HepG2 (cell line): Measurements from ENCODE around the gene SPTBN4. TPM values are rescaled to one million over a fixed set of nuclear protein-coding genes. Genes with fewer than 3 reads are reported as not detected.

Source experiments
- CENPT ChIP-seq: sonication (generic); formaldehyde crosslinking; IDR thresholded peaks from 2 replicates; pipeline ENCODE4 v1.8.0; 2022; ENCODE audit warnings: low read depth, mild to moderate bottlenecking, moderate library complexity, missing genetic modification reagents
- ERF ChIP-seq: IDR thresholded peaks from 2 replicates; pipeline ENCODE4 v1.6.1; 2018; ENCODE audit warnings: missing biosample characterization, missing genetic modification reagents
- FOXA3 ChIP-seq: IDR thresholded peaks from 2 replicates; pipeline ENCODE4 v1.6.1; 2016; ENCODE audit warnings: missing genetic modification reagents, missing compliant biosample characterization
- FOXJ3 ChIP-seq: sonication (generic); formaldehyde crosslinking; IDR thresholded peaks from 2 replicates; pipeline ENCODE4 v1.4.0; 2020; ENCODE audit warnings: missing genetic modification reagents, mild to moderate bottlenecking, borderline replicate concordance
- GATAD2A ChIP-seq: IDR thresholded peaks from 2 replicates; pipeline ENCODE4 v1.6.1; 2016
- HNF4G ChIP-seq, 2 experiments: sonication (generic) in 1 of 2; formaldehyde crosslinking in 1 of 2; IDR thresholded peaks; 2 replicates each; pipeline versions ENCODE4 v1.4.0 to v1.6.1; 2011 to 2020; ENCODE audit warnings: borderline replicate concordance in 2 of 2, low read depth in 2 of 2, mild to moderate bottlenecking in 2 of 2, low read length in 1 of 2, missing genetic modification reagents in 1 of 2, moderate library complexity in 1 of 2
- KDM5B ChIP-seq: sonication (generic); formaldehyde crosslinking; IDR thresholded peaks from 2 replicates; pipeline ENCODE4 v1.4.0; 2020; ENCODE audit warnings: missing genetic modification reagents, mild to moderate bottlenecking, borderline replicate concordance
- MTA3 ChIP-seq: sonication (generic); formaldehyde crosslinking; IDR thresholded peaks from 2 replicates; pipeline ENCODE4 v1.4.0; 2020; ENCODE audit warnings: missing genetic modification reagents
- SMARCC2 ChIP-seq: fragments of 450-650 bp; IDR thresholded peaks from 2 replicates; pipeline ENCODE4 v1.6.1; 2017; ENCODE audit warnings: antibody characterized with exemption, mild to moderate bottlenecking
- ZC3H13 ChIP-seq: sonication (generic); formaldehyde crosslinking; IDR thresholded peaks from 2 replicates; pipeline ENCODE4 v1.8.1; 2023; ENCODE audit warnings: mild to moderate bottlenecking, missing genetic modification reagents, moderate library complexity
- ZNF230 ChIP-seq: sonication (generic); formaldehyde crosslinking; IDR thresholded peaks from 2 replicates; pipeline ENCODE4 v1.4.0; 2020; ENCODE audit warnings: mild to moderate bottlenecking, missing genetic modification reagents
- ZNF709 ChIP-seq: sonication (generic); formaldehyde crosslinking; IDR thresholded peaks from 2 replicates; pipeline ENCODE4 v1.5.0; 2020; ENCODE audit warnings: mild to moderate bottlenecking, missing genetic modification reagents
- polyA plus RNA-seq, 8 experiments: library from polyadenylated mRNA; depleted of rRNA in 3 of 8; stranded (reverse) in 7 of 8; unstranded in 1 of 8; fragments of >200 nt; fragmentation: Illumina TruSeq in 4 of 8; extraction: Trizol in 4 of 8; gene quantifications; 2 replicates each; pipeline versions ENCODE4 v1.2.1 to v1.2.3, GENCODE V29; 2011 to 2016; ENCODE audit warnings: low read depth in 4 of 8, missing spikeins in 1 of 8, mixed read lengths in 1 of 8; ENCODE audit not compliant: insufficient read depth in 1 of 8
- total RNA-seq, 5 experiments: library from RNA; depleted of rRNA; stranded (reverse); fragments of >200 nt; fragmentation: Illumina TruSeq; extraction: Trizol; gene quantifications; 2 replicates each; pipeline ENCODE4 v1.2.3, GENCODE V29; 2016; ENCODE audit warnings: low read depth in 1 of 5
- TF ChIP-seq, protein P1 (sequence below): IDR thresholded peaks from 2 replicates; pipeline ENCODE4 v1.4.0; 2020; ENCODE audit warnings: mild to moderate bottlenecking, missing genetic modification reagents
- TF ChIP-seq, protein P2 (sequence below): sonication (generic); formaldehyde crosslinking; IDR thresholded peaks from 2 replicates; pipeline ENCODE4 v1.4.0; 2020; ENCODE audit warnings: missing genetic modification reagents
- TF ChIP-seq, protein P3 (sequence below): sonication (generic); formaldehyde crosslinking; IDR thresholded peaks from 2 replicates; pipeline ENCODE4 v1.5.0; 2020; ENCODE audit warnings: missing genetic modification reagents, mild to moderate bottlenecking, borderline replicate concordance
- TF ChIP-seq, protein P4 (sequence below): sonication (generic); formaldehyde crosslinking; IDR thresholded peaks from 2 replicates; pipeline ENCODE4 v1.8.0; 2022; ENCODE audit warnings: missing genetic modification reagents, mild to moderate bottlenecking, borderline replicate concordance
- TF ChIP-seq, protein P5 (sequence below): sonication (generic); formaldehyde crosslinking; IDR thresholded peaks from 2 replicates; pipeline ENCODE4 v1.4.0; 2020; ENCODE audit warnings: missing genetic modification reagents

Gene SPTBN4
- total and polyA plus RNA-seq, 2 of the 13 experiments (the other 11 are each of a cell fraction or from before 2014, with no cell fraction given): 0.11 TPM

DNA sequence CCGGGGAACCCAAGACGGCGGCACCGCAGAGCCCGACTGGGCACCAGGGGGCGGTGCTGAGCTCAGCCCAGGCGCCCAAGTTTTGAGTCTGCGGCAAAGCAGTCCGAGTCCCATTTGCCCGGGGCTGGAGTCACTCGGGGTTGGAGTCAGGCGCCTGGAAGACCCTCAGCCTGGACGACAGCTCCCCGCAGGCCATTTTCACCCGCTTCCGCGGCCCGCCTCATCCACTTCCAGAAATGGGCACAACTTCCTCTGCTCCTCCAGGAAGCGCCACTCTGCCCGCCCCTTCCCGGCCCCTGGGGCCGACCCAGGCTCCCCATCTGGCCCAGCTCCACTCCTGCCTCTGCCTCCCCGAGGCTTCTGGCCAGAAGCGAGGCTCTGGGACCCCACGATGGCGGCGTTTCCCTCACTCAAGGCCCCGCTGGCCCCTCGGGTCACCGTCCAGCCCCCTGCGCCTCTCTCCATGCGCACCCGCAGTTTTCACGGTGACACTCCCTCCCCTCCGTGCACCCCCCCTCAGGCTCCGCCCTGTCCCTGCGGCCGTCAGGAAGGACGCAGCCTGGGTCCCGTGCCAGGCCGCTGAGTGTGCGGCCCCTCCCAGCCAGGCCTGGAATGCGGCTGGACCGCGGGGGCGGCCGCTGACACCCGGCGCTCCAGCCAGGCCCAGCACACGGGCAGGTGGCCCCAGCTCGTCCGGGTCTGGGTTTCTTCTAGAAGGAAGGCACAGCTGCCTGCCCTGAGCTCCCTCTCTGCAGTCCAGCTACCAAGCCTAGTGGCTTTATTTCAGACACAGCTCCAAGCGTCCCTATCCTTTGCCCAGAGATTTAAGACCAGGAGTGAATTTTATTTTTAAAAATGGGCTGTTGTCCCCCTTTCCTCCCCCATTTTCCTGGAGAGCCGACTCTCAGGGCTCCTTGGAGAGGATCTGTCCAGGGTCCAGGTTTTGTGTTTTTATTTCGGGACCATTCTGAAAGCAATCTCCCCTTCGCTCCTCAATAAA is 45.7 kb upstream of the SPTBN4 start (continued):
- TF ChIP-seq KDM5B (CRISPR knock-in tag) (peak; percentile 87), CENPT (CRISPR knock-in tag) (0 out of 2 replicates have a peak, but pooled peaks have one; percentile 41), ERF (CRISPR knock-in tag) (peak; percentile 71; the same call in 1 of the 2 replicates), MTA3 (CRISPR knock-in tag) (no peak), GATAD2A (CRISPR knock-in tag) (0 out of 2 replicates have a peak, but pooled peaks have one; percentile 30), HNF4G (IDR thresholded peaks at IDR 0.05; ENCODE audit: borderline replicate concordance, low read depth, low read length) (0 out of 2 replicates have a peak, but pooled peaks have one; percentile 4), HNF4G (CRISPR knock-in tag; IDR thresholded peaks at IDR 0.05; ENCODE audit: borderline replicate concordance, low read depth) (peak; percentile 74; the same call in 1 of the 2 replicates), FOXJ3 (CRISPR knock-in tag) (no peak), SMARCC2 (no peak), ZC3H13 (CRISPR knock-in tag) (peak; percentile 97), ZNF230 (0 out of 2 replicates have a peak, but pooled peaks have one; percentile 22), FOXA3 (peak; percentile 25), ZNF709 (peak; percentile 91)
- TF ChIP-seq, protein P1, sequence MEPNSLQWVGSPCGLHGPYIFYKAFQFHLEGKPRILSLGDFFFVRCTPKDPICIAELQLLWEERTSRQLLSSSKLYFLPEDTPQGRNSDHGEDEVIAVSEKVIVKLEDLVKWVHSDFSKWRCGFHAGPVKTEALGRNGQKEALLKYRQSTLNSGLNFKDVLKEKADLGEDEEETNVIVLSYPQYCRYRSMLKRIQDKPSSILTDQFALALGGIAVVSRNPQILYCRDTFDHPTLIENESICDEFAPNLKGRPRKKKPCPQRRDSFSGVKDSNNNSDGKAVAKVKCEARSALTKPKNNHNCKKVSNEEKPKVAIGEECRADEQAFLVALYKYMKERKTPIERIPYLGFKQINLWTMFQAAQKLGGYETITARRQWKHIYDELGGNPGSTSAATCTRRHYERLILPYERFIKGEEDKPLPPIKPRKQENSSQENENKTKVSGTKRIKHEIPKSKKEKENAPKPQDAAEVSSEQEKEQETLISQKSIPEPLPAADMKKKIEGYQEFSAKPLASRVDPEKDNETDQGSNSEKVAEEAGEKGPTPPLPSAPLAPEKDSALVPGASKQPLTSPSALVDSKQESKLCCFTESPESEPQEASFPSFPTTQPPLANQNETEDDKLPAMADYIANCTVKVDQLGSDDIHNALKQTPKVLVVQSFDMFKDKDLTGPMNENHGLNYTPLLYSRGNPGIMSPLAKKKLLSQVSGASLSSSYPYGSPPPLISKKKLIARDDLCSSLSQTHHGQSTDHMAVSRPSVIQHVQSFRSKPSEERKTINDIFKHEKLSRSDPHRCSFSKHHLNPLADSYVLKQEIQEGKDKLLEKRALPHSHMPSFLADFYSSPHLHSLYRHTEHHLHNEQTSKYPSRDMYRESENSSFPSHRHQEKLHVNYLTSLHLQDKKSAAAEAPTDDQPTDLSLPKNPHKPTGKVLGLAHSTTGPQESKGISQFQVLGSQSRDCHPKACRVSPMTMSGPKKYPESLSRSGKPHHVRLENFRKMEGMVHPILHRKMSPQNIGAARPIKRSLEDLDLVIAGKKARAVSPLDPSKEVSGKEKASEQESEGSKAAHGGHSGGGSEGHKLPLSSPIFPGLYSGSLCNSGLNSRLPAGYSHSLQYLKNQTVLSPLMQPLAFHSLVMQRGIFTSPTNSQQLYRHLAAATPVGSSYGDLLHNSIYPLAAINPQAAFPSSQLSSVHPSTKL (CRISPR knock-in tag): peak; percentile 81
- TF ChIP-seq, protein P2, sequence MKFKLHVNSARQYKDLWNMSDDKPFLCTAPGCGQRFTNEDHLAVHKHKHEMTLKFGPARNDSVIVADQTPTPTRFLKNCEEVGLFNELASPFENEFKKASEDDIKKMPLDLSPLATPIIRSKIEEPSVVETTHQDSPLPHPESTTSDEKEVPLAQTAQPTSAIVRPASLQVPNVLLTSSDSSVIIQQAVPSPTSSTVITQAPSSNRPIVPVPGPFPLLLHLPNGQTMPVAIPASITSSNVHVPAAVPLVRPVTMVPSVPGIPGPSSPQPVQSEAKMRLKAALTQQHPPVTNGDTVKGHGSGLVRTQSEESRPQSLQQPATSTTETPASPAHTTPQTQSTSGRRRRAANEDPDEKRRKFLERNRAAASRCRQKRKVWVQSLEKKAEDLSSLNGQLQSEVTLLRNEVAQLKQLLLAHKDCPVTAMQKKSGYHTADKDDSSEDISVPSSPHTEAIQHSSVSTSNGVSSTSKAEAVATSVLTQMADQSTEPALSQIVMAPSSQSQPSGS (CRISPR knock-in tag): no peak
- TF ChIP-seq, protein P3, sequence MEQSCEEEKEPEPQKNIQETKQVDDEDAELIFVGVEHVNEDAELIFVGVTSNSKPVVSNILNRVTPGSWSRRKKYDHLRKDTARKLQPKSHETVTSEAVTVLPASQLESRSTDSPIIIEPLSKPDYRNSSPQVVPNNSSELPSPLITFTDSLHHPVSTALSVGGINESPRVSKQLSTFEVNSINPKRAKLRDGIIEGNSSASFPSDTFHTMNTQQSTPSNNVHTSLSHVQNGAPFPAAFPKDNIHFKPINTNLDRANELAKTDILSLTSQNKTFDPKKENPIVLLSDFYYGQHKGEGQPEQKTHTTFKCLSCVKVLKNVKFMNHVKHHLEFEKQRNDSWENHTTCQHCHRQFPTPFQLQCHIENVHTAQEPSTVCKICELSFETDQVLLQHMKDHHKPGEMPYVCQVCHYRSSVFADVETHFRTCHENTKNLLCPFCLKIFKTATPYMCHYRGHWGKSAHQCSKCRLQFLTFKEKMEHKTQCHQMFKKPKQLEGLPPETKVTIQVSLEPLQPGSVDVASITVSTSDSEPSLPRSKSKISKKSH (CRISPR knock-in tag): peak; percentile 81
- TF ChIP-seq, protein P4, sequence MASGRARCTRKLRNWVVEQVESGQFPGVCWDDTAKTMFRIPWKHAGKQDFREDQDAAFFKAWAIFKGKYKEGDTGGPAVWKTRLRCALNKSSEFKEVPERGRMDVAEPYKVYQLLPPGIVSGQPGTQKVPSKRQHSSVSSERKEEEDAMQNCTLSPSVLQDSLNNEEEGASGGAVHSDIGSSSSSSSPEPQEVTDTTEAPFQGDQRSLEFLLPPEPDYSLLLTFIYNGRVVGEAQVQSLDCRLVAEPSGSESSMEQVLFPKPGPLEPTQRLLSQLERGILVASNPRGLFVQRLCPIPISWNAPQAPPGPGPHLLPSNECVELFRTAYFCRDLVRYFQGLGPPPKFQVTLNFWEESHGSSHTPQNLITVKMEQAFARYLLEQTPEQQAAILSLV (CRISPR knock-in tag): peak; percentile 73
- TF ChIP-seq, protein P5, sequence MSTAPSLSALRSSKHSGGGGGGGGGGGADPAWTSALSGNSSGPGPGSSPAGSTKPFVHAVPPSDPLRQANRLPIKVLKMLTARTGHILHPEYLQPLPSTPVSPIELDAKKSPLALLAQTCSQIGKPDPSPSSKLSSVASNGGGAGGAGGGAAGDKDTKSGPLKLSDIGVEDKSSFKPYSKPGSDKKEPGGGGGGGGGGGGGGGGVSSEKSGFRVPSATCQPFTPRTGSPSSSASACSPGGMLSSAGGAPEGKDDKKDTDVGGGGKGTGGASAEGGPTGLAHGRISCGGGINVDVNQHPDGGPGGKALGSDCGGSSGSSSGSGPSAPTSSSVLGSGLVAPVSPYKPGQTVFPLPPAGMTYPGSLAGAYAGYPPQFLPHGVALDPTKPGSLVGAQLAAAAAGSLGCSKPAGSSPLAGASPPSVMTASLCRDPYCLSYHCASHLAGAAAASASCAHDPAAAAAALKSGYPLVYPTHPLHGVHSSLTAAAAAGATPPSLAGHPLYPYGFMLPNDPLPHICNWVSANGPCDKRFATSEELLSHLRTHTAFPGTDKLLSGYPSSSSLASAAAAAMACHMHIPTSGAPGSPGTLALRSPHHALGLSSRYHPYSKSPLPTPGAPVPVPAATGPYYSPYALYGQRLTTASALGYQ (CRISPR knock-in tag): no peak; the same call in 1 of the 2 replicates
